Measurements from ENCODE around the gene C1QTNF9.
"Not testable (repeated sequence)": the region's sequence is repeated elsewhere in the genome, so short reads cannot be mapped to it uniquely, and the experiment has no call there.

C1QTNF9 gene

DNA sequence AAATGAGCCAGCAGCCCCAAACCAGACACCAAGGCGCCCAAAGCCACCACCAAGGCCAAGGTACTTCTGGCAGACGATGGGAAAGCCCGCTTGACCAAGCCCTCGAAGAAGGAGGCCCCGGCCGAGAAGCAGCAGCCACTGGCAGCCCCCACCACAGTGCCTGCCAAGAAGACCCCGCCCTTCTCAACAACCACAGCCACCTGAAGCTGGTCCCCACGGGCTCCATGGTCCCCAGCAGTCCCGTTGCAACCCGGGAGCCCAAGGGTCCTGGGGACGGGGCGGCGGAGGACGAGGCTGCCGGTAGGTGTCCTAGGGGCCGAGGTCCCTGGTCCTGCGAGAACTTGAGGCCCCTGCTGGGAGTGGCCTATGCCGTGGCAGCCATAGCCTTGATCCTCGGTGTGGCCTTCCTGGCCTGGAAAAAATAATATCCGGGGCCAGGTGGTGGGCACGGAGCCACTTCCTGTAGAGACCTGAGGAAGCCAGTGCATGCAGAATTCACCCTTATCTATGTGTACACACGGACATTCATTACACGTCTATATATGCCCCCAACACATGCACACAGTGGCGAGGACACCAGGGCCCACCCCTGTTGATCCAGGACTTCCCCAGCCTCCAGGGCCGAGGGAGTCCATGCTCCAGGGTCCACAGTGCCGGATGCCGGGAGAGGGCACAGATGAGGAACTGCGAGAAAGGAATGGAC is 13.8 kb downstream of the C1QTNF9 start:
- no peak for DNase-seq

DNA sequence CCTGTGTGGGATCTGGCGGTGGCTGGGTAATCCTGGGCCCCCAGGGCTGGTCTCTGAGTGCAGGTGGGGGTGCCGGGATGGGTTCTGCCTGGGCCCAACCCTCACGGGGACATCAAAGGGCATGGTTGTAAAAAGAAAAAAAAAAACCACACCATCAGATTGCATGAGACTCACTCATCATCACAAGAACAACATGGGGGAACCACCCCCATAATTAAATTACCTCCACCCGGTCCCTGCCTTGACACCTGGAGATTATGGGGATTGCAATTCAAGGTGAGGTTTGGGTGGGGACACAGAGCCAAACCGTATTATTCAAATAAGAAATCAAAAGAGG is 14.3 kb downstream of the C1QTNF9 start:
- DNase-seq = no peak

DNA sequence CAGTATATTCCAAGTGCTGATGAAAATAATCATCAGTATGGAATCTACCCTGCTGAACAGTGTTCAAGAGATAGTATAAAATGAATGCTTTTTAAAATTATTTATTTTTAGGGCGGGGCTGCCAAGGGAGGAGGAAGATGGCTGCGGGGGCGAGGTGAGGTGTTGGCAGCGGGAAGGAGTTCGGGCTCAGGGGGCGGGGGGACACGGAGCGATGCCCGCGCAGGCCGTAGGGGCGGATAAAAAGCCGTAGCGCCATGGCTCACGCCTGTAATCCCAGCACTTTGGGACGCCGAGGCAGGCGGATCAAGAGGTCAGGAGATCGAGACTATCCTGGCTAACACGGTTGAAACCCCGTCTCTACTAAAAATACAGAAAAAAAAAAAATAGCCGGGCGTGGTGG is 18.2 kb downstream of the C1QTNF9 start:
- DNase-seq = not testable (repeated sequence)

- DNase-seq = no peak
Observed at GRCh38 chr13:24328145-24328544, 18.8 kb downstream of the C1QTNF9 start.

GRCh38 chr13:24338721-24339120 is 29.3 kb downstream of the C1QTNF9 start:
- DNase-seq = no peak

GRCh38 chr13:24339937-24340607 is 30.7 kb downstream of the C1QTNF9 start:
- no peak for DNase-seq

DNA sequence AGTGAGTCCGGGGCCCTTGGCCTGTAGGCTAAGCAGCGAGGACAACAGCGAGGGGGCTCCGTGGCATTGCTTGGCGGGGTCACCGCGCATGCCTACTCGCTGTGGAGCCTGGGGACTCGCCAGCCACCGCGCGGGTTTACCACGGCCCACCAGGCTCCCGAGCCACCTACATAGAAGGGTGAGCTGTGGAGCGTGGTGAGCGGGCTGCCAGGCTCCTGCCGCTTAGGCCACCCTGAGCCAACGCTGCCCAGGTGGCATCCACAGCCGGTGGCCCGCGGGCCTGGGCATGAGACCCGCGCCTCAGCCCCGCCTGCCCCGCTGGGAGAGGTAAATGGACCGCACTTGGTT is 31.2 kb downstream of the C1QTNF9 start:
- no peak for DNase-seq

GRCh38 chr13:24341439-24341838 is 32.1 kb downstream of the C1QTNF9 start:
- no peak for DNase-seq

DNA sequence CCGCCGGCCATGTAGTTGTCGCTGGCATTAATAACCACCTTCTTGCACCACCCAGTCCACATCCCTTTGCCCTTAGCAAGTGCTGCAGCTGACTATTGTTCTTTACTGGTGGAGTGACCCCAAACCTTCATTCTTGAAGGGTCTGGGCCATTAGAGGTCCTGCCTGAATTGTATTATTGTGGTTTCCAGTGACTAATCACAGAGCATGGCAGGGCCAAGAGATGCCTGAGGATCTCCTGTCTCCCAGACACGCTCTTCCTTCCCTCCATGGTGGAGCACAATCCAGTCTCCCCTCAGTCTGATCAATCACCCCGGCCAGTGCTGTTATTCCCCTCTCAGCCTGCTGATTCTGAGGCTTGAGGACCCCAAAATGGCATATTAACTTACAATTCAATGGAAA is 39.0 kb downstream of the C1QTNF9 start:
- no peak for DNase-seq

DNA sequence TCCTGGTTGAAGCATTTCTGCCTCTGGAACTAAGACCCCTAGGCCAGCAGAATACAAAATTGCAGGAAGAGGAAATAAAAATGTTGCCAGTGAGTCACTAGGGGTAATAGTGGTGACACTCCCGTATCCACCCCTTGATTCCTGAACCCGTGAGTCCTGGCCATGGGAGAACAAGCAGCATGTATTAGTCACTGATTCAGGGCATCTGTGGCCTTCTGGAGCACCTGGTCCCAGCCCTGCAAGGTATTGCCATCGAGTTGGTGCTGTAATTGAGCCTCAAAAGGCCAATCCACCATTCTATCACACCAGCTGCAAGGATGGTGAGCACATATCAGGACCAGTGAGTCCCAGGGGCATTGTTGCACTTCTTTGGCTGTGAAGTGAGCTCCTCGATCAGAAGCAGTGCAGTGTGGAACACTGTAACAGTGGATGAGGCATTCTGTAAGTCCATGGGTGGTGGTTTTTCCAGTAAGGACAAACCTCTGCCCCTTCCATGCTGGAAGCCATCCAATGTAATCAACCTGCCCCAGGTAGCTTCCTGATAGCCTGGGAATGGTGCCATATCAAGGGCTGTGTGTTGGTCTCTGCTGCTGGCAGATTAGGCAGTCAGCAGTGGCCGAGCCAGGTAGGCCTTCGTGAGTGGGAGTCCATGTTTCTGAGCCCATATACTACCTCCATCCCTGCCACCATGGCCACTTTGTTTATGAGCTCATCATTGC is 39.6 kb downstream of the C1QTNF9 start:
- no peak for DNase-seq

- not testable (repeated sequence) for DNase-seq
Observed at GRCh38 chr13:24349778-24350664, 40.6 kb downstream of the C1QTNF9 start.

DNA sequence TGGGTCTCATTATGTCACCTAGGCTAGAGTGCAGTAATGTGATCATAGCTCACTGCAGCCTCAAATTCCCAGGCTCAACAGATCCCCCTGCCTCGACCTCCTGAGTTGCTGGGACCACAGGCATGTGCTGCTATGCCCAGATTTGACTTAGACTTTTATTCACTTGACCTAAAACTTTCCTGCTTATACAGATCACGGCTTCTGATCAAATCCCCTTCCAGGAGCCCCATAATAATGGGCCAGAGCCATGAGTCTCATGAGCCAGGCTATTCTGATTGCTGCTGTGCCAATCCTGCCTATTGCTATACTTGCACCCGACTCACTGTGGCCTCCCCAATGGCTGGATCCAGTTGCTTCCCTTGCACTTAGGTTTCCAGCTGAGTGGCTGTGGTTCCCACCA is 42.0 kb downstream of the C1QTNF9 start:
- DNase-seq = no peak

GRCh38 chr13:24353736-24354135 is 44.4 kb downstream of the C1QTNF9 start:
- DNase-seq = no peak

DNA sequence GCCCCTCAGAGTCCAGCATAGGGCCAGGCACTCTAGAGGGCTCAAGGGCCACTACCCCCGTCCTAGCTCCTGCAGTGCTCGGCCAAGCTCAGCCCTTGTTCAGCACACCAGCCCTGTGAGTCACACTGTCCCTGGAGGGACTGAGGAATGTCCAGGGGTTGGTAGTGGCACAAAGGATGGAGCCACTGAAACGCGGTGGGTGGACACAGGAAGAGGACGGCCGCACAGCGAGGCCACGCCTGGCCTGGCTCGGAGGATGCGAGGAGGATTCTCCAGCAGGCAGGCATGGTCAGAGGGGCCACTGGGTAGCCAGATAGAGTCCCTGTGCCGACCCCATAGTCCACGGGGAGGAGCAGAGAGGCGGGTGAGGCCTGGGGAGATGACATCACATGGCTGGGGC is 45.7 kb downstream of the C1QTNF9 start:
- no peak for DNase-seq

GRCh38 chr13:24356270-24356669 is 46.9 kb downstream of the C1QTNF9 start:
- DNase-seq = no peak

- no peak for DNase-seq
Observed at GRCh38 chr13:24356837-24357236, 47.5 kb downstream of the C1QTNF9 start.

GRCh38 chr13:24357756-24358155 is 48.4 kb downstream of the C1QTNF9 start:
- DNase-seq = no peak

DNA sequence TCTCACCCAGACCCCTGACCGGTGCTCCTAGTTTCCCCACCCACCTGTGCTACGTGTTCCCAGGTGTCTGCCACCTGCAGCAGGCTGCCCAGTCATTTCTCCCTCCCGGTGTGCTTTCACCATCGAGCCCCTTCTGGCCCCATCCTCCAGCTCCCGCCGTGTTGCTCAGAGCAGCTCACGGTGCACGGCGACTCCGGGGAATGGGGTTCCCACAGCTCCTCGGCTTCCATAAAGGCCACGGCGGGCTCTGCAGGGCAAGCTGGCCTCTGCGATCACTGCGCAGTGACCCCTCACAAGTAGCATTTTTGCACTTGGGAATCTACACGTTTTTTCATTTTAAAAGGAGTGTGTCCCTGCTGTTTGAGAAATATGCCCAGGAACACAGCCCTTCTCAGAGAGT is 49.5 kb downstream of the C1QTNF9 start:
- not testable (repeated sequence) for DNase-seq

DNA sequence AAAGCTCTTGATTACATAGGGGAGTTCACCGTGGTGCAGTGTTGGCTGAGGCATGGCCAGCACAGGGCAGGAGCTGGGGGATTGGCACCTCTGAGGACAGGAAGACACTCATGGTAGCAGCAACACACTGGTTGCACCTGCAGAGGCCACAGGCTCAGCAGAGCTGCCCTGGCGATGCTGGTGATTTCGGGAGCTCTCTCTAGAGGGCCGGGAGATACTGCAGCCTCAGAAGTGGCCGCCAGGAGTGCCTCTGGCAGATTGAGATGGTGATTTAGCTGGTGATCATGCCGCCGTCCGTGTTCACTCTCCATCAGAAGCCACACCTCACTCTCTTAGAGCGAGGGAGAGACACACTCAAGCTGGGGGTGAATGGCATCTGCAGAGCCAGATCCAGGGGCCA is 49.9 kb downstream of the C1QTNF9 start:
- not testable (repeated sequence) for DNase-seq

GRCh38 chr13:24360106-24360505 is 50.7 kb downstream of the C1QTNF9 start:
- no peak for DNase-seq

DNA sequence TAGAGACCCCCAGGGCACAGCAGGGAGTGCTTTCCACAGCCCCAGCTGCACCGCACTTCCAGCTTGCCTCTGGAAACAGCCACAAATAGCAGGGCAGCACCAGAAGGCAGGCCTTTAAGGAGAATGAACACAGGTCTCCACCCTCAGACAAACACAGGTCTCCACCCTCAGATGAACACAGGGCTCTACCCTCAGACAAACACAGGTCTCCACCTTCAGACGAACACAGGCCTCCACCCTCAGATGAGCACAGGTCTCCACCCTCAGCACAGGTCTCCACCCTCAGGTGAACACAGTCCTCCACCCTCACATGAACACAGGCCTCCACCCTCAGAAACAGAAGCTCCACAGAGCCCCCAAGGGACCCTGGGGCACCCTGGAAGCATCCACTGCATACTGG is 51.7 kb downstream of the C1QTNF9 start:
- no peak for DNase-seq

- no peak for DNase-seq
Observed at GRCh38 chr13:24361852-24362366, 52.5 kb downstream of the C1QTNF9 start.

- DNase-seq = no peak
Observed at GRCh38 chr13:24362435-24362952, 53.1 kb downstream of the C1QTNF9 start.

Measured in activated CD4-positive, CD25-positive, alpha-beta regulatory T cell treated with anti-CD3 and anti-CD28 coated beads, Interleukin-2, amount 50 U/mL, for 72 hours (primary cell).